ENCODE data around the gene SPPL2B. TPM values are rescaled to one million over a fixed set of nuclear protein-coding genes. Genes with fewer than 3 reads are reported as not detected.

SPPL2B gene
- total RNA-seq, 1 donor from 2014 or later, result 202 TPM

- Mint-ChIP-seq H3K27ac (no peak overlapping the region), H3K4me3 (no peak overlapping the region), H3K9me3 (no peaks in the 10 kb centered on the region), H3K36me3 (no peaks in the 10 kb centered on the region), H3K4me1 (no peaks in the 10 kb centered on the region), H3K27me3 (ENCODE audit: low read depth) (no peaks in the 10 kb centered on the region)
- TF ChIP-seq CTCF (IDR thresholded peaks at IDR 0.05; ENCODE audit: unreplicated experiment), result no peak
- DNase-seq (ENCODE audit: low spot score in 2 of 2, unreplicated experiment in 2 of 2), result peak in 1 of 2 experiments; percentile 31
Measured at GRCh38 chr19:2351591-2351990, 23.1 kb downstream of the SPPL2B start.

- DNase-seq (ENCODE audit: low spot score in 2 of 2, unreplicated experiment in 2 of 2), result peak in 1 of 2 experiments; percentile 35
- Mint-ChIP-seq H3K9me3 (no peaks in the 10 kb centered on the region), H3K27me3 (ENCODE audit: low read depth) (no peaks in the 10 kb centered on the region)
Measured at GRCh38 chr19:2352121-2352520, 23.6 kb downstream of the SPPL2B start.

GRCh38 chr19:2353159-2353886 lies 24.8 kb downstream of the SPPL2B start:
- H3K9me3 Mint-ChIP-seq, result no peaks in the 10 kb centered on the region
- no peaks in the 10 kb centered on the region for H3K27me3 Mint-ChIP-seq (ENCODE audit: low read depth)
- TF ChIP-seq CTCF (IDR thresholded peaks at IDR 0.05; ENCODE audit: unreplicated experiment), result no peak

More at GRCh38 chr19:2352121-2352520, 23.6 kb downstream of the SPPL2B start:
- Mint-ChIP-seq H3K36me3 (no peaks in the 10 kb centered on the region), H3K4me3 (no peak overlapping the region), H3K27ac (no peak overlapping the region), H3K4me1 (no peaks in the 10 kb centered on the region)
- no peak for TF ChIP-seq CTCF (IDR thresholded peaks at IDR 0.05; ENCODE audit: unreplicated experiment)

GRCh38 chr19:2353887-2354592 lies 25.6 kb downstream of the SPPL2B start:
- no peak overlapping the region for H3K4me3 Mint-ChIP-seq
- TF ChIP-seq CTCF (IDR thresholded peaks at IDR 0.05; ENCODE audit: unreplicated experiment), result no peak
- DNase-seq (ENCODE audit: low spot score in 2 of 2, unreplicated experiment in 2 of 2), result no peak

More at GRCh38 chr19:2353159-2353886, 24.8 kb downstream of the SPPL2B start:
- H3K4me1 Mint-ChIP-seq, result no peaks in the 10 kb centered on the region
- no peak overlapping the region for H3K4me3 Mint-ChIP-seq
- no peak overlapping the region for H3K27ac Mint-ChIP-seq
- DNase-seq (ENCODE audit: low spot score in 2 of 2, unreplicated experiment in 2 of 2), result peak in 1 of 2 experiments; percentile 29
- no peaks in the 10 kb centered on the region for H3K36me3 Mint-ChIP-seq

GRCh38 chr19:2354670-2355069 lies 26.2 kb downstream of the SPPL2B start:
- H3K9me3 Mint-ChIP-seq, result no peaks in the 10 kb centered on the region
- peaks cover 12% of the 10 kb centered on the region for H3K27me3 Mint-ChIP-seq (ENCODE audit: low read depth)

More at GRCh38 chr19:2353887-2354592, 25.6 kb downstream of the SPPL2B start:
- peaks cover 6% of the 10 kb centered on the region for H3K27me3 Mint-ChIP-seq (ENCODE audit: low read depth)
- H3K9me3 Mint-ChIP-seq, result no peaks in the 10 kb centered on the region
- no peaks in the 10 kb centered on the region for H3K36me3 Mint-ChIP-seq
- H3K27ac Mint-ChIP-seq, result no peak overlapping the region
- H3K4me1 Mint-ChIP-seq, result no peaks in the 10 kb centered on the region

More at GRCh38 chr19:2354670-2355069, 26.2 kb downstream of the SPPL2B start:
- no peaks in the 10 kb centered on the region for H3K36me3 Mint-ChIP-seq
- no peak for DNase-seq (ENCODE audit: low spot score in 2 of 2, unreplicated experiment in 2 of 2)
- TF ChIP-seq CTCF (IDR thresholded peaks at IDR 0.05; ENCODE audit: unreplicated experiment), result no peak
- no peak overlapping the region for H3K4me3 Mint-ChIP-seq
- H3K4me1 Mint-ChIP-seq, result no peaks in the 10 kb centered on the region
- no peak overlapping the region for H3K27ac Mint-ChIP-seq

Measured in mesothelial cell of epicardium (in vitro differentiated cells).